Stimulated activated CD4-positive, alpha-beta T cell treated with anti-CD3 and anti-CD28 coated beads, Interleukin-4, amount 100 ng/mL, for 48 hours (primary cell): ENCODE measurements around the gene ZBTB16.

Source experiments
- DNase-seq, 2 donors: peaks; one replicate each; pipeline ENCODE4 v3.0.0-alpha.2; 2020; ENCODE audit warnings: low read depth in 2 of 2

Gene ZBTB16

GRCh38 chr11:114260483-114260882 is 201.0 kb downstream of the ZBTB16 start:
- no peak for DNase-seq

GRCh38 chr11:114261791-114262190 is 202.3 kb downstream of the ZBTB16 start:
- no peak for DNase-seq

GRCh38 chr11:114262681-114263512 is 203.4 kb downstream of the ZBTB16 start:
- no peak for DNase-seq

- no peak for DNase-seq
Measured at GRCh38 chr11:114263513-114264170, 204.1 kb downstream of the ZBTB16 start.

- no peak for DNase-seq
Measured at GRCh38 chr11:114264381-114264780, 204.9 kb downstream of the ZBTB16 start.

- DNase-seq = no peak
Measured at GRCh38 chr11:114265122-114265878, 205.8 kb downstream of the ZBTB16 start.

GRCh38 chr11:114269498-114269897 is 210.0 kb downstream of the ZBTB16 start:
- no peak for DNase-seq

GRCh38 chr11:114270531-114271270 is 211.2 kb downstream of the ZBTB16 start:
- DNase-seq = no peak

GRCh38 chr11:114271316-114271715 is 211.8 kb downstream of the ZBTB16 start:
- no peak for DNase-seq

- no peak for DNase-seq
Measured at GRCh38 chr11:114272311-114272710, 212.8 kb downstream of the ZBTB16 start.

GRCh38 chr11:114273071-114273470 is 213.6 kb downstream of the ZBTB16 start:
- DNase-seq = no peak

- no peak for DNase-seq
Measured at GRCh38 chr11:114273890-114274635, 214.6 kb downstream of the ZBTB16 start.

- no peak for DNase-seq
Measured at GRCh38 chr11:114274637-114275036, 215.1 kb downstream of the ZBTB16 start.

- no peak for DNase-seq
Measured at GRCh38 chr11:114275280-114275679, 215.8 kb downstream of the ZBTB16 start.

GRCh38 chr11:114276077-114276476 is 216.6 kb downstream of the ZBTB16 start:
- DNase-seq = no peak

- DNase-seq = no peak
Measured at GRCh38 chr11:114277637-114278341, 218.3 kb downstream of the ZBTB16 start.

- DNase-seq = no peak
Measured at GRCh38 chr11:114278342-114279065, 219.0 kb downstream of the ZBTB16 start.

- DNase-seq = no peak
Measured at GRCh38 chr11:114279792-114280546, 220.5 kb downstream of the ZBTB16 start.

- peak in 1 of 2 donors; percentile 12 for DNase-seq
Measured at GRCh38 chr11:114280696-114281095, 221.2 kb downstream of the ZBTB16 start.
